NB4 (cell line): ENCODE data around the gene DHRS3.
"Not testable (repeated sequence)": the region's sequence is repeated elsewhere in the genome, so short reads cannot be mapped to it uniquely, and the experiment has no call there.

ENCODE experiments used
- CTCF ChIP-seq: IDR thresholded peaks from one replicate; pipeline ENCODE4 v1.5.1; 2012; ENCODE audit warnings: low read depth, low read length
- MYC ChIP-seq: IDR thresholded peaks from 2 replicates; pipeline ENCODE4 v1.6.1; 2011; ENCODE audit warnings: low read depth, low read length
- POLR2A ChIP-seq: IDR thresholded peaks from 2 replicates; pipeline ENCODE4 v1.6.1; 2011; ENCODE audit warnings: mild to moderate bottlenecking; ENCODE audit not compliant: insufficient read length; ENCODE audit errors: extremely low read depth

GRCh38 chr1:12564251-12564650 lies 53.8 kb downstream of the DHRS3 start:
- TF ChIP-seq CTCF, POLR2A, MYC: not testable (repeated sequence)
